Psoas muscle (tissue), 8 donors: ENCODE results near the gene CCDC192. TPM values are rescaled to one million over a fixed set of nuclear protein-coding genes. Genes with fewer than 3 reads are reported as not detected.

Source experiments
- ATAC-seq, 4 donors: fragments of 200-7000 bp; cut with Tn5 transposase; one replicate each; pipeline ENCODE4 v1.9.1; 2020; ENCODE audit warnings: moderate library complexity in 3 of 4, mild to moderate bottlenecking in 2 of 4
- DNase-seq, 2 donors: peaks; one replicate each; pipeline ENCODE4 v3.0.0-alpha.2; 2020
- H3K27ac ChIP-seq: fragments of 200-600 bp; one replicate; pipeline ENCODE4 v1.8.0; 2022
- H3K27me3 ChIP-seq, 3 donors: fragments of 200-600 bp in 1 of 3; one replicate each; pipeline versions ENCODE4 v1.6.1 to v1.8.0; 2013 to 2022; ENCODE audit warnings: low read length in 2 of 3, mild to moderate bottlenecking in 2 of 3, moderate library complexity in 1 of 3; ENCODE audit not compliant: insufficient read depth in 3 of 3
- H3K36me3 ChIP-seq, 2 donors: fragments of 200-600 bp in 1 of 2; one replicate each; pipeline versions ENCODE4 v1.6.1 to v1.8.0; 2013 to 2022; ENCODE audit warnings: low read depth in 1 of 2, mild to moderate bottlenecking in 1 of 2, moderate library complexity in 1 of 2; ENCODE audit not compliant: insufficient read depth in 1 of 2
- H3K4me1 ChIP-seq: fragments of 200-600 bp; one replicate; pipeline ENCODE4 v1.8.0; 2022
- H3K4me3 ChIP-seq: fragments of 200-600 bp; one replicate; pipeline ENCODE4 v1.8.0; 2022; ENCODE audit warnings: mild to moderate bottlenecking
- H3K9me3 ChIP-seq: fragments of 200-600 bp; one replicate; pipeline ENCODE4 v1.8.0; 2022
- WGBS, 3 donors: extraction: QIAGEN DNeasy Blood & Tissue Kit; methylation state at CpG; one replicate each; pipeline versions ENCODE4 v1.1.6 to v1.1.7; 2013; 5-methylcytosine and 5-hydroxymethylcytosine counted together
- intact Hi-C, 2 donors: fragments of 100-400 bp; cut with DNase I; formaldehyde crosslinking; loops; one replicate each; pipeline versions ENCODE4 v1.11.0 to v1.14.2; 2022
- polyA plus RNA-seq, 3 donors: library from polyadenylated mRNA; stranded (reverse); fragments of 200-250 nt; gene quantifications; one replicate each; pipeline ENCODE4 v1.2.3, GENCODE V29; 2013
- total RNA-seq, 4 donors: library from RNA; stranded (reverse); fragmentation: NEBNext Ultra II Directional in 2 of 4; extraction: Animal tissue kit (Norgen Biotek cat#: 25700) in 2 of 4; gene quantifications; one replicate each; pipeline versions ENCODE4 v1.2.1 to v1.2.4, GENCODE V29; 2021 to 2023
- TF ChIP-seq, protein P1 (sequence below): fragments of 200-600 bp; IDR thresholded peaks from one replicate; pipeline ENCODE4 v1.8.0; 2022; ENCODE audit warnings: antibody characterized with exemption
- donor health status: healthy with polysubstance abuse.
- donor health status: DM: no; HTN: no; CAD: no; lungs with moderate emphysema.
- donor health status: Bipolar disorder and iron deficiency.
- donor health status: healthy.
- donor health status: DM: yes; HTN: yes; CAD: no.
- donor health status: DM: no; HTN: no; CAD: no.
- donor health status: DM: no; HTN: no; CAD: no.
- donor health status: DM: yes; HTN: yes; CAD: no.

CCDC192 gene
- total and polyA plus RNA-seq, 7 donors = 0.12 to 1.2 (median 0.19) TPM; not detected in 4

DNA sequence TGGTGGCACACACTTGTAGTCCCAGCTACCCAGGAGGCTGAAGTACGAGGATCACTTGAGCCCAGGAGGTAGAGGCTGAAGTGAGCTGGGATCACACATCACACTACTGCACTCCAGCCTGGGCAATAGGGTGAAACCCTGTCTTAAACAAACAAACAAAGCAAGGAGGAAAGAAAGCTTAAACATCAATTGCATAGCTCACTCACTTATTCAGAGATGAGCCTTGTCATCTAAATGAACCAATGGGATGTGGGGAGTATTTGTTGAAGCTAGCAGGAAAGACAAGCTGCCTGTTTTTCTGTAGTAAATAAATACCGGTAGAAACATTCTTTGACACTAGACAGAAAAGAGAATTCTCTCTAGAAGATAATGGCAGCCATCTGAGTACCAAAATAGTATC, 219.4 kb downstream of the CCDC192 start:
- WGBS, 3 donors = 81 to 93% (median 86%) methylated on average over 2 of the region's 2 CpGs
- no peaks in the 10 kb centered on the region for H3K27me3 ChIP-seq
- no peaks in the 10 kb centered on the region for H3K4me1 ChIP-seq
- TF ChIP-seq, protein P1, sequence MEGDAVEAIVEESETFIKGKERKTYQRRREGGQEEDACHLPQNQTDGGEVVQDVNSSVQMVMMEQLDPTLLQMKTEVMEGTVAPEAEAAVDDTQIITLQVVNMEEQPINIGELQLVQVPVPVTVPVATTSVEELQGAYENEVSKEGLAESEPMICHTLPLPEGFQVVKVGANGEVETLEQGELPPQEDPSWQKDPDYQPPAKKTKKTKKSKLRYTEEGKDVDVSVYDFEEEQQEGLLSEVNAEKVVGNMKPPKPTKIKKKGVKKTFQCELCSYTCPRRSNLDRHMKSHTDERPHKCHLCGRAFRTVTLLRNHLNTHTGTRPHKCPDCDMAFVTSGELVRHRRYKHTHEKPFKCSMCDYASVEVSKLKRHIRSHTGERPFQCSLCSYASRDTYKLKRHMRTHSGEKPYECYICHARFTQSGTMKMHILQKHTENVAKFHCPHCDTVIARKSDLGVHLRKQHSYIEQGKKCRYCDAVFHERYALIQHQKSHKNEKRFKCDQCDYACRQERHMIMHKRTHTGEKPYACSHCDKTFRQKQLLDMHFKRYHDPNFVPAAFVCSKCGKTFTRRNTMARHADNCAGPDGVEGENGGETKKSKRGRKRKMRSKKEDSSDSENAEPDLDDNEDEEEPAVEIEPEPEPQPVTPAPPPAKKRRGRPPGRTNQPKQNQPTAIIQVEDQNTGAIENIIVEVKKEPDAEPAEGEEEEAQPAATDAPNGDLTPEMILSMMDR = no peak
- no peaks in the 10 kb centered on the region for H3K9me3 ChIP-seq
- no peak for ATAC-seq
- no peaks in the 10 kb centered on the region for H3K36me3 ChIP-seq
- H3K4me3 ChIP-seq = no peak overlapping the region
- intact Hi-C loops = no loop called here
- H3K27ac ChIP-seq = no peak overlapping the region
- no peak for DNase-seq

DNA sequence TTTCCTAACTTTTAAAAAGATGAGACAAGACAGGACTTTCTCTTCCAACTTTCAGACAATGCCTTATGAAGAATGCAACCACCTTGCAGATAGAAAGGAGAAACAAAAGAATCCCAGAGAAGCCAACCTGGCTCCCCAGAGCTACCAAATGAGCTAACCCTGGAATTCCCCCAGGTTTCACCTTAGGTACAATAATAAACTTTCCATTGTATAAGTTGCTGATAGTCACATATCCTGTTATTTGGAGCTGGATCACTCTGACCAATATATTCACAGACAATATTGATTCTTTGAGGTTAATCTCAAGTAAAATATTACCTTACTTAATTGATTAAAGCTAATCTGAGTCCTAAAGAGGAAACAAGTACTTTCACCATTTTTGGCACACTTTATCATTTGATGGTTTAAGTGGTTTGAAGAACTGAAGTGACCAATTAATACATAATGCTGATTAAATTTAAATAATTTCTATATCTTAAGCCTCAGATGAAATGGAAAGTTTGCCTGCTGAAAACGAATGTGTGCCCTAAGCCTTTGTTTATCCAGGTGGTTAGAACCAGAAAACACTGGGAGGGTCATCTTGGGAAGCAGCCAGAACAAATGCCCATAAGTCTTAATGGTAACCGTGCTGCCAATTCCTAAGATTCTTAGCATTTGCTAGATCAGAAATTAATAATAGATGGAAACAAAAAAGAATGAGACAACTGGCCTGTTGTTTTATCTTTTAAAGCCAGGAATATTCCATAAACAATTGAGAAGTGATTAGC, 220.8 kb downstream of the CCDC192 start:
- Histone ChIP-seq H3K4me3 (no peak overlapping the region), H3K9me3 (no peaks in the 10 kb centered on the region), H3K4me1 (no peaks in the 10 kb centered on the region), H3K27me3 (no peaks in the 10 kb centered on the region), H3K27ac (no peak overlapping the region), H3K36me3 (no peaks in the 10 kb centered on the region)
- DNase-seq (no peak), ATAC-seq (no peak)
- 48 to 63% (median 57%) methylated on average over 2 of the region's 2 CpGs for WGBS, 3 donors
- TF ChIP-seq, protein P1 = no peak
- intact Hi-C loops = no loop called here

DNA sequence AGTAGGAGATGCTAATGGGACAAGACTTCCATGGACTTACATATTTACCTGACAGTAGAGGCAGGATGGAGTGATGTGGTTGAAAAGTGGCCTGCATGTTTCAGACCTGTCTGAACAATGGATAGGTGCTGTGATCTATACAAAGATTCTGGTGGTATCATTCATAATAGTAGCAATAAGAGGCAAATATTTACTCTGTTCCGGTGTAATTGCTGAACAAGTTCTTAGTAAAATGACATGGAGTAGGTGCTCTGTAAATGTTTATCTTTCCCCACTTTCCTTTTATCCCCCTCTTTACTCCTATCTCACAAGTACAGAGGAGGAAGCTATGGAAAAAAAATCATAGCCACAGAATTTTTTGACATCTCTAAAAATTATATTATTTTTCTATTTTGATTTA, 221.4 kb downstream of the CCDC192 start:
- DNase-seq (no peak), ATAC-seq (no peak)
- Histone ChIP-seq H3K27me3 (no peaks in the 10 kb centered on the region), H3K4me3 (no peak overlapping the region), H3K4me1 (no peaks in the 10 kb centered on the region), H3K27ac (no peak overlapping the region), H3K9me3 (no peaks in the 10 kb centered on the region), H3K36me3 (no peaks in the 10 kb centered on the region)
- WGBS, 3 donors = 49 to 96% (median 92%) methylated on average over 1 of the region's 1 CpG
- intact Hi-C loops = no loop called here
- TF ChIP-seq, protein P1 = no peak

DNA sequence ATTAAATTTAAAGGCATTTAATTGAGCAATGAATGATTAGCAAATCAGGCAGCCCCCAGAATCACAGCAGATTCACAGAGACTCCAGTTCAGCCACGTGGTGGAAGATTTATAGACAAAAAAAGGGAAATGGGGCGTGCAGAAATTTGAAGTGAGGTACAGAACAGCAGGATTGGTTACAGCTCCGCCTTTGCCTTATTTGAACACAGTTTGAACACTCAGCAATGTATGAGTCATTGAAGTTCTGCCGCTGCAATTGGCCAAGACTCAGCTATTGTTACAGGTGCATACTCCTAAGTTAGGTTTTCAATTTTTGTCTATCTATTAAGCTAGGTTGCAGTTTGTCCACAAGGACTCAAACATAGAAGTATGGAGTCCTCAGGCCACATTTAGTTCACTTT, 222.7 kb downstream of the CCDC192 start:
- DNase-seq = no peak
- TF ChIP-seq, protein P1 = no peak
- intact Hi-C loops = no loop called here
- Histone ChIP-seq H3K27ac (no peak overlapping the region), H3K36me3 (no peaks in the 10 kb centered on the region), H3K27me3 (no peaks in the 10 kb centered on the region), H3K4me3 (no peak overlapping the region), H3K9me3 (no peaks in the 10 kb centered on the region), H3K4me1 (no peaks in the 10 kb centered on the region)
- WGBS, 3 donors = 47 to 58% (median 49%) methylated on average over 4 of the region's 4 CpGs
- ATAC-seq = no peak

DNA sequence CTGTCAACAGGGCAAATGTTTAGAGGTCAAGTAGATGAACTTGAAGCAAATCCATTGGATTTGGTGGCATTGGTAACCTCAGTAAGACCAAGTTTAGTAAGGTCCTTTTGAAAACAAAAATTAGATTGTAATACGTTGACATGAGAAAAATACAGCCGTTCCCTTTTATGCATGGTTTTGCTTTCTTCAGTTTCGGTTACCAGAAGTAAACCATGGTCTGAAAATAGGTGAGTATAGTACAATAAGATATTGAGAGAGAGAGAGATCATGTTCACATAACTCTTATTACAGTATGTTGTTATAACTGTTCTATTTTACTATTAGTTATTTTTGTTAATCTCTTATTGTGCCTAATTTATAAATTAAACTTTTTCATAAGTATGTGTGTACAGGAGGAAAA, 223.8 kb downstream of the CCDC192 start:
- Histone ChIP-seq H3K36me3 (no peaks in the 10 kb centered on the region), H3K27me3 (no peaks in the 10 kb centered on the region), H3K9me3 (no peaks in the 10 kb centered on the region), H3K27ac (no peak overlapping the region), H3K4me3 (no peak overlapping the region), H3K4me1 (no peaks in the 10 kb centered on the region)
- intact Hi-C loops = no loop called here
- 83 to 93% (median 91%) methylated on average over 3 of the region's 3 CpGs for WGBS, 3 donors
- no peak for ATAC-seq
- TF ChIP-seq, protein P1 = no peak
- DNase-seq = no peak
